Thoracic aorta (tissue), 2 donors: Measurements from ENCODE around the gene STAU1. TPM values are rescaled to one million over a fixed set of nuclear protein-coding genes. Genes with fewer than 3 reads are reported as not detected.
"Not testable (repeated sequence)": the region's sequence is repeated elsewhere in the genome, so short reads cannot be mapped to it uniquely, and the experiment has no call there.

Experiments used
- ATAC-seq: fragments of 150-250 bp; one replicate; pipeline ENCODE4 v1.8.0; 2017; ENCODE audit warnings: low read depth; ENCODE audit not compliant: insufficient number of reproducible peaks, low FRiP score
- DNase-seq: peaks from one replicate; pipeline ENCODE4 v3.0.0-alpha.2; 2020; ENCODE audit warnings: low spot score
- H3K27ac ChIP-seq, 2 donors: fragments of 200-600 bp; sonication (generic); 1 replicate in 1 of 2; 2 replicates in 1 of 2; pipeline ENCODE4 v1.5.1; 2016; ENCODE audit warnings: mild to moderate bottlenecking in 2 of 2, moderate library complexity in 2 of 2
- H3K27me3 ChIP-seq: fragments of 200-600 bp; sonication (generic); replicated peaks from 2 replicates; pipeline ENCODE4 v1.6.0; 2016; ENCODE audit warnings: mild to moderate bottlenecking; ENCODE audit not compliant: insufficient read depth
- H3K36me3 ChIP-seq: fragments of 200-600 bp; sonication (generic); one replicate; pipeline ENCODE4 v1.5.1; 2016
- H3K4me1 ChIP-seq, 2 donors: fragments of 200-600 bp; sonication (generic); 1 replicate in 1 of 2; 2 replicates in 1 of 2; pipeline versions ENCODE4 v1.5.1 to v1.6.0; 2016; ENCODE audit warnings: low read depth in 2 of 2, mild to moderate bottlenecking in 1 of 2; ENCODE audit not compliant: control insufficient read depth in 1 of 2
- H3K4me3 ChIP-seq: fragments of 200-600 bp; sonication (generic); 2 replicates; pipeline ENCODE4 v1.5.1; 2016; ENCODE audit warnings: mild to moderate bottlenecking
- H3K9me3 ChIP-seq: fragments of 200-600 bp; sonication (generic); 2 replicates; pipeline ENCODE4 v1.5.1; 2016
- total RNA-seq, 2 donors: library from RNA; depleted of rRNA; stranded (reverse); fragments of >200 nt; gene quantifications; one replicate each; pipeline versions ENCODE4 v1.1.0 to v1.2.3, GENCODE V29; 2016
- TF ChIP-seq, protein P1 (sequence below): fragments of 200-600 bp; sonication (generic); IDR thresholded peaks from one replicate; pipeline ENCODE4 v1.5.1; 2019; ENCODE audit warnings: antibody characterized with exemption

STAU1 gene
- total RNA-seq, 2 donors from 2014 or later: 54.0 to 94.2 TPM

DNA sequence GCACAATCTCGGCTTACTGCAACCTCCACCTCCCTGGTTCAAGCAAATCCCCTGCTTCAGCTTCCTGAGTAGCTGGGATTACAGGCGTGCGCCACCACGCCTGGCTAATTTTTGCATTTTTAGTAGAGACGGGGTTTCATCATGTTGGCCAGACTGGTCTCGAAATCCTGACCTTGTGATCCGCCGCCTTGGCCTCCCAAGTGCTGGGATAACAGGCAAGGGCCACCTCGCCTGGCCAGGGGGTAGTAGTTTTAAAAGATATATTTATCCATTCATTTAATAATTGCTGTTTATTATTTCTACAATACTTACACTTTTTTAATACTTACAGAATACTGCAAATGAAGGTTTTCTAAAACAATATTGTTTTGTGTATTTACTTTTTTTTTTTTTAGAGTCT is 15.6 kb upstream of the STAU1 start:
- Histone ChIP-seq H3K9me3 (no peaks in the 10 kb centered on the region), H3K27me3 (no peaks in the 10 kb centered on the region), H3K36me3 (no peaks in the 10 kb centered on the region), H3K27ac (no peak overlapping the region), H3K4me3 (no peak overlapping the region), H3K4me1 (no peaks in the 10 kb centered on the region)
- DNase-seq (no peak), ATAC-seq (no peak)
- TF ChIP-seq, protein P1, sequence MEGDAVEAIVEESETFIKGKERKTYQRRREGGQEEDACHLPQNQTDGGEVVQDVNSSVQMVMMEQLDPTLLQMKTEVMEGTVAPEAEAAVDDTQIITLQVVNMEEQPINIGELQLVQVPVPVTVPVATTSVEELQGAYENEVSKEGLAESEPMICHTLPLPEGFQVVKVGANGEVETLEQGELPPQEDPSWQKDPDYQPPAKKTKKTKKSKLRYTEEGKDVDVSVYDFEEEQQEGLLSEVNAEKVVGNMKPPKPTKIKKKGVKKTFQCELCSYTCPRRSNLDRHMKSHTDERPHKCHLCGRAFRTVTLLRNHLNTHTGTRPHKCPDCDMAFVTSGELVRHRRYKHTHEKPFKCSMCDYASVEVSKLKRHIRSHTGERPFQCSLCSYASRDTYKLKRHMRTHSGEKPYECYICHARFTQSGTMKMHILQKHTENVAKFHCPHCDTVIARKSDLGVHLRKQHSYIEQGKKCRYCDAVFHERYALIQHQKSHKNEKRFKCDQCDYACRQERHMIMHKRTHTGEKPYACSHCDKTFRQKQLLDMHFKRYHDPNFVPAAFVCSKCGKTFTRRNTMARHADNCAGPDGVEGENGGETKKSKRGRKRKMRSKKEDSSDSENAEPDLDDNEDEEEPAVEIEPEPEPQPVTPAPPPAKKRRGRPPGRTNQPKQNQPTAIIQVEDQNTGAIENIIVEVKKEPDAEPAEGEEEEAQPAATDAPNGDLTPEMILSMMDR: no peak

GRCh38 chr20:49203011-49203410 is 14.9 kb upstream of the STAU1 start:
- no peak for DNase-seq
- H3K36me3 ChIP-seq: no peaks in the 10 kb centered on the region
- no peak for ATAC-seq

GRCh38 chr20:49199729-49200293 is 11.7 kb upstream of the STAU1 start:
- no peaks in the 10 kb centered on the region for H3K4me1 ChIP-seq
- no peaks in the 10 kb centered on the region for H3K27me3 ChIP-seq
- H3K36me3 ChIP-seq: no peaks in the 10 kb centered on the region
- TF ChIP-seq, protein P1: no peak
- H3K9me3 ChIP-seq: no peaks in the 10 kb centered on the region
- no peak overlapping the region for H3K27ac ChIP-seq
- no peak for ATAC-seq
- no peak overlapping the region for H3K4me3 ChIP-seq
- DNase-seq: no peak

More at GRCh38 chr20:49203011-49203410, 14.9 kb upstream of the STAU1 start:
- no peaks in the 10 kb centered on the region for H3K27me3 ChIP-seq
- H3K27ac ChIP-seq: no peak overlapping the region
- TF ChIP-seq, protein P1: no peak
- no peak overlapping the region for H3K4me3 ChIP-seq
- no peaks in the 10 kb centered on the region for H3K4me1 ChIP-seq
- no peaks in the 10 kb centered on the region for H3K9me3 ChIP-seq

DNA sequence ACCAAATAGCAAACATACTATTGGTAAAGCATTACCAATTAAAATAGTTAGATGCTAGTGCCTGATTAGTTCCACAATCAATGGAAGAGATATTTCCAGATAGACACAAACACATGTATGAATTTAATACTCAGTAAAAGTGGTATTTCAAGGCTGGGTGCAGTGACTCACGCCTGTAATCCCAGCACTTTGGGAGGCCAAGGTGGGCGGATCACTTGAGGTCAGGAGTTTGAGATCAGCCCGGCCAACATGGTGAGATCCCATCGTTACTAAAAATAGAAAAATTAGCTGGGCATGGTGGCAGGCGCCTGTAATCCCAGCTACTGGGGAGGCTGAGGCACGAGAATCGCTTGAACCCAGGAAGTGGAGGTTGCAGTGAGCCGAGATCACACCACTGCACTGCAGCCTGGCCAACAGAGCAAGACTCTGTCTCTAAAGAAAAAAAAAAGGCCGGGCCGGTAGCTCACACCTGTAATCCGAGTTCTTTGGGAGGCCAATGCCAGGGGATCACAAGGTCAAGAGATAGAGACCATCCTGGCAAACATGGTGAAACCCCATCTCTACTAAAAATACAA is 4.9 kb upstream of the STAU1 start:
- not testable (repeated sequence) for H3K36me3 ChIP-seq, H3K9me3 ChIP-seq, H3K27ac ChIP-seq, DNase-seq, H3K4me1 ChIP-seq, ATAC-seq, H3K4me3 ChIP-seq, H3K27me3 ChIP-seq

- ATAC-seq: no peak
- no peak for DNase-seq
These were observed 744 bp downstream of the STAU1 start for GRCh38 chr20:49187330-49187850.

More at GRCh38 chr20:49187330-49187850, 744 bp downstream of the STAU1 start:
- Histone ChIP-seq H3K4me3 (peak overlapping the region; percentile 83), H3K4me1 (peaks cover 8 to 15% of the 10 kb centered on the region in 2 donors), H3K9me3 (no peaks in the 10 kb centered on the region), H3K27ac (peak overlapping the region; percentile 83 to 93), H3K27me3 (no peaks in the 10 kb centered on the region), H3K36me3 (no peaks in the 10 kb centered on the region)
- TF ChIP-seq, protein P1: no peak
